Measurements from ENCODE around the gene OSBPL10. TPM values are rescaled to one million over a fixed set of nuclear protein-coding genes. Genes with fewer than 3 reads are reported as not detected.

OSBPL10 gene
- total and polyA plus RNA-seq, 5 experiments from 2014 or later = 0.03 to 11.2 (median 0.08) TPM

- peaks cover 0 to 6% (median 0%) of the 10 kb centered on the region in 9 donors for H3K9me3 Mint-ChIP-seq
- peaks cover 0 to 1% (median 0%) of the 10 kb centered on the region in 3 donors for H3K36me3 Mint-ChIP-seq
- POLR2A ChIA-PET = interaction anchor here (0.8 kb wide), 1 partner anchor 98 kb away, joined by 3 read pairs; no protein-coding TSS in a partner anchor
- ATAC-seq (no peak), DNase-seq (no peak)
- H3K27me3 Mint-ChIP-seq = peaks cover 0 to 12% (median 0%) of the 10 kb centered on the region in 5 donors
- H3K4me1 Mint-ChIP-seq = no peaks in the 10 kb centered on the region
- no peak overlapping the region for H3K4me3 Mint-ChIP-seq
- H3K27ac Mint-ChIP-seq = no peak overlapping the region
These were observed 309.6 kb downstream of the OSBPL10 start for GRCh38 chr3:31671451-31671850.

- POLR2A ChIA-PET = no interaction called here
- Mint-ChIP-seq H3K27me3 (peaks cover 0 to 12% (median 0%) of the 10 kb centered on the region in 5 donors), H3K9me3 (peaks cover 0 to 6% (median 0%) of the 10 kb centered on the region in 9 donors), H3K4me1 (no peaks in the 10 kb centered on the region), H3K4me3 (no peak overlapping the region), H3K27ac (no peak overlapping the region), H3K36me3 (peaks cover 0 to 1% (median 0%) of the 10 kb centered on the region in 3 donors)
- DNase-seq (no peak), ATAC-seq (no peak)
These were observed 310.3 kb downstream of the OSBPL10 start for GRCh38 chr3:31670722-31671121.

GRCh38 chr3:31670136-31670535 lies 310.9 kb downstream of the OSBPL10 start:
- Mint-ChIP-seq H3K9me3 (peaks cover 0 to 6% (median 0%) of the 10 kb centered on the region in 9 donors), H3K27ac (no peak overlapping the region), H3K36me3 (peaks cover 0 to 1% (median 0%) of the 10 kb centered on the region in 3 donors), H3K27me3 (peaks cover 0 to 12% (median 0%) of the 10 kb centered on the region in 5 donors), H3K4me1 (no peaks in the 10 kb centered on the region), H3K4me3 (no peak overlapping the region)
- POLR2A ChIA-PET = no interaction called here
- no peak for ATAC-seq
- DNase-seq = no peak

GRCh38 chr3:31668242-31668641 lies 312.8 kb downstream of the OSBPL10 start:
- POLR2A ChIA-PET = no interaction called here

GRCh38 chr3:31667582-31667981 lies 313.5 kb downstream of the OSBPL10 start:
- Mint-ChIP-seq H3K27me3 (peaks cover 0 to 12% (median 2%) of the 10 kb centered on the region in 5 donors), H3K36me3 (no peaks in the 10 kb centered on the region), H3K4me3 (no peak overlapping the region), H3K27ac (no peak overlapping the region), H3K4me1 (no peaks in the 10 kb centered on the region), H3K9me3 (peaks cover 0 to 6% (median 0%) of the 10 kb centered on the region in 9 donors)
- ATAC-seq (no peak), DNase-seq (no peak)
- POLR2A ChIA-PET = no interaction called here

More at GRCh38 chr3:31668242-31668641, 312.8 kb downstream of the OSBPL10 start:
- DNase-seq = no peak
- peaks cover 0 to 12% (median 2%) of the 10 kb centered on the region in 5 donors for H3K27me3 Mint-ChIP-seq
- no peak overlapping the region for H3K4me3 Mint-ChIP-seq
- no peaks in the 10 kb centered on the region for H3K36me3 Mint-ChIP-seq
- ATAC-seq = no peak
- no peaks in the 10 kb centered on the region for H3K4me1 Mint-ChIP-seq
- H3K9me3 Mint-ChIP-seq = peaks cover 0 to 6% (median 0%) of the 10 kb centered on the region in 9 donors
- H3K27ac Mint-ChIP-seq = no peak overlapping the region

- ATAC-seq = no peak
- no peak for DNase-seq
- Mint-ChIP-seq H3K27ac (peak overlapping the region in 1 of 10 donors; percentile 59), H3K9me3 (peaks cover 0 to 26% (median 3%) of the 10 kb centered on the region in 9 donors), H3K4me1 (no peaks in the 10 kb centered on the region), H3K4me3 (no peak overlapping the region), H3K36me3 (peaks cover 0 to 4% (median 0%) of the 10 kb centered on the region in 3 donors), H3K27me3 (peaks cover 0 to 2% (median 0%) of the 10 kb centered on the region in 5 donors)
- POLR2A ChIA-PET = interaction anchor here (0.5 kb wide), 1 partner anchor 137 kb away, joined by 3 read pairs; no protein-coding TSS in a partner anchor
These were observed 317.0 kb downstream of the OSBPL10 start for GRCh38 chr3:31664031-31664430.

- H3K36me3 Mint-ChIP-seq = peaks cover 0 to 23% (median 2%) of the 10 kb centered on the region in 3 donors
- no peak for DNase-seq
- H3K9me3 Mint-ChIP-seq = peaks cover 2 to 45% (median 22%) of the 10 kb centered on the region in 9 donors
- ATAC-seq = no peak
- POLR2A ChIA-PET = no interaction called here
- no peaks in the 10 kb centered on the region for H3K4me1 Mint-ChIP-seq
- H3K27ac Mint-ChIP-seq = peak overlapping the region in 1 of 10 donors; percentile 73
- no peak overlapping the region for H3K4me3 Mint-ChIP-seq
- H3K27me3 Mint-ChIP-seq = peaks cover 0 to 2% (median 0%) of the 10 kb centered on the region in 5 donors
These were observed 318.9 kb downstream of the OSBPL10 start for GRCh38 chr3:31661993-31662670.

- Mint-ChIP-seq H3K9me3 (peaks cover 7 to 53% (median 30%) of the 10 kb centered on the region in 9 donors), H3K27me3 (peaks cover 0 to 2% (median 0%) of the 10 kb centered on the region in 5 donors), H3K4me1 (no peaks in the 10 kb centered on the region), H3K27ac (no peak overlapping the region), H3K36me3 (peaks cover 0 to 32% (median 5%) of the 10 kb centered on the region in 3 donors), H3K4me3 (no peak overlapping the region)
- no peak for DNase-seq
- ATAC-seq = no peak
- POLR2A ChIA-PET = no interaction called here
These were observed 319.8 kb downstream of the OSBPL10 start for GRCh38 chr3:31661286-31661685.

GRCh38 chr3:31659246-31659645 lies 321.8 kb downstream of the OSBPL10 start:
- Mint-ChIP-seq H3K27me3 (no peaks in the 10 kb centered on the region), H3K36me3 (peaks cover 0 to 50% (median 16%) of the 10 kb centered on the region in 3 donors), H3K27ac (no peak overlapping the region), H3K4me3 (no peak overlapping the region), H3K4me1 (no peaks in the 10 kb centered on the region), H3K9me3 (peaks cover 18 to 74% (median 45%) of the 10 kb centered on the region in 9 donors)
- ATAC-seq = no peak
- POLR2A ChIA-PET = no interaction called here
- DNase-seq = no peak

- no peak for ATAC-seq
- H3K4me3 Mint-ChIP-seq = no peak overlapping the region
- peak overlapping the region in 1 of 10 donors; percentile 49 for H3K27ac Mint-ChIP-seq
- H3K9me3 Mint-ChIP-seq = peaks cover 36 to 100% (median 76%) of the 10 kb centered on the region in 9 donors
- no peaks in the 10 kb centered on the region for H3K4me1 Mint-ChIP-seq
- no peak for DNase-seq
- no peaks in the 10 kb centered on the region for H3K27me3 Mint-ChIP-seq
- peaks cover 0 to 73% (median 32%) of the 10 kb centered on the region in 3 donors for H3K36me3 Mint-ChIP-seq
- POLR2A ChIA-PET = no interaction called here
These were observed 326.1 kb downstream of the OSBPL10 start for GRCh38 chr3:31654998-31655397.

- POLR2A ChIA-PET = no interaction called here
- Mint-ChIP-seq H3K36me3 (peaks cover 0 to 81% (median 40%) of the 10 kb centered on the region in 3 donors), H3K4me3 (no peak overlapping the region), H3K27ac (no peak overlapping the region), H3K4me1 (no peaks in the 10 kb centered on the region), H3K27me3 (no peaks in the 10 kb centered on the region), H3K9me3 (peaks cover 41 to 100% (median 86%) of the 10 kb centered on the region in 9 donors)
- no peak for ATAC-seq
- no peak for DNase-seq
These were observed 327.6 kb downstream of the OSBPL10 start for GRCh38 chr3:31653464-31653863.

GRCh38 chr3:31652296-31652695 lies 328.8 kb downstream of the OSBPL10 start:
- Mint-ChIP-seq H3K9me3 (peaks cover 38 to 96% (median 79%) of the 10 kb centered on the region in 9 donors), H3K4me1 (no peaks in the 10 kb centered on the region), H3K4me3 (no peak overlapping the region), H3K36me3 (peaks cover 6 to 76% (median 51%) of the 10 kb centered on the region in 3 donors), H3K27me3 (no peaks in the 10 kb centered on the region), H3K27ac (no peak overlapping the region)
- ATAC-seq = no peak
- POLR2A ChIA-PET = no interaction called here
- no peak for DNase-seq

- Mint-ChIP-seq H3K4me1 (peaks cover 0 to 4% (median 3%) of the 10 kb centered on the region in 4 donors), H3K36me3 (peaks cover 17 to 52% (median 47%) of the 10 kb centered on the region in 3 donors), H3K27me3 (no peaks in the 10 kb centered on the region), H3K27ac (peak overlapping the region in 1 of 10 donors; percentile 59), H3K9me3 (peaks cover 22 to 70% (median 51%) of the 10 kb centered on the region in 9 donors), H3K4me3 (peak overlapping the region in 1 of 10 donors; percentile 39)
- POLR2A ChIA-PET = interaction anchor here (0.5 to 0.9 kb wide), 4 partner anchors 9 to 1709 kb away, joined by 3 to 5 read pairs (median 3); no protein-coding TSS in a partner anchor
- DNase-seq = no peak
- ATAC-seq = no peak
These were observed 332.6 kb downstream of the OSBPL10 start for GRCh38 chr3:31648286-31648968.

Measured in naive thymus-derived CD8-positive, alpha-beta T cell (primary cell).